Stimulated activated CD8-positive, alpha-beta memory T cell treated with anti-CD3 and anti-CD28 coated beads, Interleukin-12 subunit alpha, Interleukin-12 subunit beta, amount 100 ng/mL, for 1 hour (primary cell): ENCODE data around the gene FAF1.
A peak's percentile ranks its signal among the peaks of the same experiment; 100 is the strongest.
"Not testable (repeated sequence)": the region's sequence is repeated elsewhere in the genome, so short reads cannot be mapped to it uniquely, and the experiment has no call there.

ENCODE experiments used
- DNase-seq: peaks from one replicate; pipeline ENCODE4 v3.0.0-alpha.2; 2020; ENCODE audit warnings: low read depth

FAF1 gene

DNA sequence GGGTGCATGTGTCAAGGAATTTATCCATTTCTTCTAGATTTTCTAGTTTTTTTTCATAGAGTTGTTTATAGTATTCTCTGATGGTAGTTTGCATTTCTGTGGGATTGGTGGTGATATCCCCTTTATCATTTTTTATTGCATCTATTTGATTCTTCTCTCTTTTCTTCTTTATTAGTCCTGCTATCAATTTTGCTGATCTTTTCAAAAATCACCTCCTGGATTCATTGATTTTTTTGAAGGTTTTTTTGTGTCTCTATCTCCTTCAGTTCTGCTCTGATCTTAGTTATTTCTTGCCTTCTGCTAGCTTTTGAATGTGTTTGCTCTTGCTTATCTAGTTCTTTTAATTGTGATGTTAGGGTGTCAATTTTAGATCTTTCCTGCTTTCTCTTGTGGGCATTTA is 52.5 kb downstream of the FAF1 start:
- DNase-seq, result not testable (repeated sequence)

DNA sequence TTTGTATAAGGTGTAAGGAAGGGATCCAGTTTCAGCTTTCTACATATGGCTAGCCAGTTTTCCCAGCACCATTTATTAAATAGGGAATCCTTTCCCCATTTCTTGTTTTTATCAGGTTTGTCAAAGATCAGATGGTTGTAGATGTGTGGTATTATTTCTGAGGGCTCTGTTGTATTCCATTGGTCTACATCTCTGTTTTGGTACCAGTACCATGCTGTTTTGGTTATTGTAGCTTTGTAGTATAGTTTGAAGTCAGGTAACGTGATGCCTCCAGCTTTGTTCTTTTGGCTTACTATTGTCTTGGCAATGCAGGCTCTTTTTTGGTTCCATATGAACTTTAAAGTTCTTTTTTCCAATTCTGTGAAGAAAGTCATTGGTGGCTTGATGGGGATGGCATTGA is 54.0 kb downstream of the FAF1 start:
- not testable (repeated sequence) for DNase-seq

DNA sequence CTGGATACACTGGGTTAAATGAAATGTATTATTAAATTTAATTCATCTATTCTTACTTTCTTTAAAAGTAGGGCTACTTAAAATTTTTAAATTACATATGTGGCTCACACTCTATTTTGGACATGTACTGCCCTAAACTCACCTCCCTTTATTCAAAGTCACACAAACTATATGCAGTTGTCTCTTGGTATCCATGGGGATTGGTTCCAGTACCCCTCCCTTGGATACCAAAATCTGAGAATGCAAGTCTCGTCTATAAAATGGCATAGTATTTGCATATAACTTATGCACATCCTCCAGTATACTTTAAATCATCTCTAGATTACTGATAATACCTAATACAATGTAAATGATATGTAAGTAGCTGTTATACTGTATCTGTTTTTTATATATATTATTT is 57.6 kb downstream of the FAF1 start:
- DNase-seq, result no peak

DNA sequence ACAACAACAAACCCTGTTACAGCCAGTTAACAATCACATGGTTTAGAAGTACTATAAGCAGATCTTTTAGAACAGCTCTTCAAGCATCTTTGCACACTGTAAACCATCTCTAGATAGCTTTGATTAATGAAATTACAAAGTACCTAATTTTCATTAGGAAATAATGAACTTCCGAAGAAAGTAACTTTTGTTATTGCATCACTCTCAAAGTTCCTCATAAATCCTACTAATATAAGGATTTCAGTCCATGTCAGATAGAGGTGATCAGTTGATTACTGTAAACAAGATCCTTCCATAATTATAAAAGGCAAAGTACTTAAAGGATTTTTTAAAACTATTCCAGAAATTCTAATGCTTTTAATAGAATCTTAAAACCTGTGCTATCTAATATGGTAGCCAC is 58.2 kb downstream of the FAF1 start:
- no peak for DNase-seq

DNA sequence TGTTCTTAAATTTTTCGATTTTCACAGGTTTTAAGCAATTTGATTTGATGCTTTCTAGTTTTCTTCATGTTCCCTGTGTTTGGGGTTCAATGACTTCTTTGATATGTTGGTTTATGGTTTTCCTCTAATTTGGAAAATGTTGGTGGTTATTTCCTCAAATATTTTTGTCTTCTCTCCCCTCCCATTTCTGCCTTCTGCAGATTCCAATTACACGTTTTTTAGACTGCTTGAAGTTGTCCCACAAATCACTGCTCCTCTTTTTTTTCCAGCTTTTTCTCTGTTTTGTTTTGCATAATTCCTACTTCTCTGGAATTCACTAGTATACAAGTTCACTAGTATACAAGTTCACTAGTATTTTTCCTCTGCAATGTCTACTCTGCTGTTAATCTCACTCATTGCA is 61.3 kb downstream of the FAF1 start:
- DNase-seq, result no peak

DNA sequence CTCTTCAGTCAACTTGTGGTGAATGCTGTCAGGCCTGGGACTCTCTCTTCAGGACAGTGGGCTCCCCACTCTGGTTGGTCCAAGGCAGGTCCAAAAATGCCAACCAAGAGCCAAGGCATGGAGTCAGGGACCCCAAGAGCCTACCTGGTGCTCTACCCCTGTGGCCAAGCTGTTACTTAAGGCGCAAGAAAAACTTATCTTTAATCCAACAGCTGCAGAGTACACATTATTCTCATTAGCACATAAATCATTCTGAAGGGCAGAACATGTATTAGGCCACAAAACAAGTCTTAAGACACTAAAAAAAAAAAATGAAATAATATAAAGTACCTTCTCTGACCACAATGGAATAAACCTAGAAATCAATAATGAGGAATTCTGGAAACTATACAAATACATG is 65.7 kb downstream of the FAF1 start:
- no peak for DNase-seq

DNA sequence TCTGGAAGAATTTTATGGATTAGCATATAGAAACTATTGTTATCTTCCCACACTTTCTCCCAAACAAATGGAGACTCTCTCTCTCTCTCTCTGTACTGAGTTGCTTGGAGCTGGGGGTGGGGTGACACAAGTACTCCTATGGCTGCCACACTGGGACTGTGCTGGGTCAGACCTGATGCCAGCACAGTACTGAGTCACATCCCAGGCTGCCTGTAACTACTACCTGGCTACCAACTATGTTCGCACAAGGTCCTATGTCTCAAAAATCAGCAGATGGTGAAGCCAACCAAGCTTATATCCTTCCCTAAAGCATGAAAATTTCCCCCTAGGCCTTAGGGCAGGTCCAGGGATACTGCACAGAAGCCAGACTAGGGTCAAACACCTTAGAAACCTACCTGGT is 66.6 kb downstream of the FAF1 start:
- no peak for DNase-seq

DNA sequence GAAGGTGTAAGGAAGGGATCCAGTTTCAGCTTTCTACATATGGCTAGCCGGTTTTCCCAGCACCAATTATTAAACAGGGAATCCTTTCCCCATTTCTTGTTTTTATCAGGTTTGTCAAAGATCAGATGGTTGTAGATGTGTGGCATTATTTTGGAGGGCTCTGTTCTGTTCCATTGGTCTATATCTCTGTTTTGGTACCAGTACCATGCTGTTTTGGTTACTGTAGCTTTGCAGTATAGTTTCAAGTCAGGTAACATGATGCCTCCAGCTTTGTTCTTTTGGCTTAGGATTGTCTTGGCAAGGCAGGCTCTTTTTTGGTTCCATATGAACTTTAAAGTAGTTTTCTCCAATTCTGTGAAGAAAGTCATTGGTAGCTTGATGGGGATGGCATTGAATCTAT is 72.5 kb downstream of the FAF1 start:
- DNase-seq, result not testable (repeated sequence)

DNA sequence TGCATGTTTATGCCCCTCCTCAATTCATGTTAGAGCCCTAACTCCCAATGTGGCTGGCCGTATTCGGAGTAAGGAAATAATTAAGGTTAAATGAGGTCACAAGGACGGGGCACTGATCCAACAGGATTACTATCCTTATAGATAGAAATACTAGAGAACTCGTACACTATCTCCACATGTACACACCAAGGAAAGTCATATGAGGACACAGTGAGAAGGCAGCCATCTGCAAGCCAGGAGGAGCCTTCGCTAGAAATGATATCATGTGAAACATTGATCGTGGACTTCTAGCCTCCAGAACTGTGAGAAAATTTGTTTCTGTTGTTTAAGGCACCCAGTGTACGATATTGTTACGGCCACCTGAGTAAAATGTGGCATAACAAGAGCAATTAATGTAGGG is 79.7 kb downstream of the FAF1 start:
- no peak for DNase-seq

DNA sequence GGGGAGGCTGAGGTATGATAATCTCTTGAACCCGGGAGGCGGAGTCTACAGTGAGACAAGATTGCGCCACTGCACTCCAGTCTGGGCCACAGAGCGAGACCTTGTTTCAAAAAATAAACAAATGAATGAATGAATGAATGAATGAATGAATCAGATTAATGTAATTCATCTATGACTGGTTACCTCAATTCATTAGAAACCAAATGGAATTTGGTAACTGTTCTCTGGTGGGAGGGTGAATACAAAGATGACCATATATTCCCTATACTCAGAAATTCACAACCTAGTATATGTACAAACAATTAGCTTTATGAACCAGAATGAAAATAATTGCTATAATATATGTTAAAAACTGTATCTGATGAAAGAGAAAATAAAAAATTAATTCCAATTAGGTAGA is 80.9 kb downstream of the FAF1 start:
- no peak for DNase-seq

DNA sequence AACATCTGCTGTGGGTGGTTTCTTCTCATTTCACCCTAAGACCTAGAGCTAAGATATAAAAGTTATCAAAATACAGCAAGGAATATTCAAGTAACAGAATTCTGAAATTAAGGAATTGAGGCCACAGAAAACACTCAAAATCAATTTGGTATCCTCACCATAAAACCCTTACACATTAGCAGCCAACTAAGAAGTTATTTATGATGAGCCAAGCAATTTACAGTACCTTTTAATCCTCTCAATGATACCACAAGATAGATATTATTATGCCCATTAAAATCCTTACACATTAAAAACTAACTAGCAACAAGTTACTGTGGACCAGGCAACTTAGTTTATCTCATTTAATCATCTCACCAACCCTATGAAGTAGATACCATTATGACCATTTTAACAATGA is 81.6 kb downstream of the FAF1 start:
- DNase-seq, result no peak

DNA sequence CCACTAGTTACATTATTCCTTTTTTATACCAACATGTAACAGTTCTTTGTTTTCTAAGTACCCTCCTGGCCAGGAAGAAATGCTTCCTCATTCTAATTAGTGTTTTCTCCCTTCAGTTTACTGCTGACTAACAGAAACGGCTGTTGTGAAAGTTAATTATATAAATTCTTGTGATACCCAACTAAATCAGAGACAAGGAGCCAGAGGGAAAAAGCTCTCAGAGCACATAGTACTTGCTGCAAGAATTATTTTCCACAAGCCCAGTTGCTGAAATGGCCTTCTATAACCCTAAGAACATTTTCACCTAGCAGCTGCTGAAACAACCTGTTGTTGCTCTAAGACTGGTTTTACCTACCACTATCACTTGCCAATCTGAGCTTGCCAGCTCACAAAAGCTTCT is 82.4 kb downstream of the FAF1 start:
- DNase-seq, result no peak

DNA sequence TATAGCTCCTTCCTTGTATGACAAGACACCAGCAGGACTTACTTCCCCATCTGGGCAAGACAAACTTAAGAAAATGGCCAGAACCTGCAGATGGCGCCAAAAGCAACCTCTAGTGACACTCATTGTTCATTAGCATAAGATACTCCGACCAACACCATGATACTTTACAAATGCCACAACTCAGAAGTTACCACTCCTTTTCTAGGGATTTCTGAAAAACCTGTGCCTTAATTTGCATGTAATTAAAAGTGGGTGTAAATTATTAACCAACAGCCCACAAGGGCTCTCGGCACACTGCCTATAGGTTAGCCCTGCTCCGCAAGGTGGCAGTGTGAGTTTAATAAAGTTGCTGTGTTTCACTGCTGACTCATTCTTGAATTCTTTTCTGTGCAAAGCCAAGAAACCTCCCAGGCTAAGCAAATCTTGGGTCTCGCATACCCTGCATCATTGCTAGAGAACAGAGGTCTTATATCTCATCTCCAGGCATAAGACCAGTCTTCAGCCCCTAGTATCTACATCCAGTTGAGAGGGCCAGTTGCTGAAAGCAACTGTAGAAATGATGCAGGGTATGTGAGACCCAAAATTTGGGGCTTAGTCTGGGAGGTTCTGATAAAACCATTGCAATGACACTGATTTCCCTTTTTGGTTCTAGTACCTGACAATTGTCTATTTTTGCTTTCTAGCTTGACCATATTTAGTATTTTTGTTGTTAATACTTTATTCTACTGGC is 86.4 kb downstream of the FAF1 start:
- DNase-seq, result peak; percentile 49

DNA sequence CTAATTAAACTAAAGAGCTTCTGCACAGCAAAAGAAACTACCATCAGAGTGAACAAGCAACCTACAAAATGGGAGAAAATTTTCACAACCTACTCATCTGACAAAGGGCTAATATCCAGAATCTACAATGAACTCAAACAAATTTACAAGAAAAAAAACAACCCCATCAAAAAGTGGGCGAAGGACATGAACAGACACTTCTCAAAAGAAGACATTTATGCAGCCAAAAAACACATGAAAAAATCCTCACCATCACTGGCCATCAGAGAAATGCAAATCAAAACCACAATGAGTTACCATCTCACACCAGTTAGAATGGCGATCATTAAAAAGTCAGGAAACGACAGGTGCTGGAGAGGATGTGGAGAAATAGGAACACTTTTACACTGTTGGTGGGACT is 95.2 kb downstream of the FAF1 start:
- not testable (repeated sequence) for DNase-seq

DNA sequence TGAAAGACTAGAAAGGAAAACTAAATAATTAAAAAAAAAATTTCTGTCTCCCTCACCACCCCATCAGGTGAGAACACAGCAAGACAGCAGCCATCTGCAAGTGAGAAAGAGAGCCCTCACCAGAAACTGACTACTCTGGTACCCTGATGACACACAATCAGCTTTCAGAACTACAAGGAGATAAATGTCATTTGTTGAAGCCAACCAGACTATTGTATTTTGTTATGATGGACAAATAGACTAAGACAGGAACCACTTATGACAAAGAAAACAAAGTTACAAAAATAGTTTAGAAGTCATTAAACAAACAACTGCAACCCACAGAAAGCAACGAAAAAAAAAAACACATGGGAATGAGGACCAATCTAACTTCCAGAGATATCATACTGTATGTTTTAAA is 98.3 kb downstream of the FAF1 start:
- no peak for DNase-seq

DNA sequence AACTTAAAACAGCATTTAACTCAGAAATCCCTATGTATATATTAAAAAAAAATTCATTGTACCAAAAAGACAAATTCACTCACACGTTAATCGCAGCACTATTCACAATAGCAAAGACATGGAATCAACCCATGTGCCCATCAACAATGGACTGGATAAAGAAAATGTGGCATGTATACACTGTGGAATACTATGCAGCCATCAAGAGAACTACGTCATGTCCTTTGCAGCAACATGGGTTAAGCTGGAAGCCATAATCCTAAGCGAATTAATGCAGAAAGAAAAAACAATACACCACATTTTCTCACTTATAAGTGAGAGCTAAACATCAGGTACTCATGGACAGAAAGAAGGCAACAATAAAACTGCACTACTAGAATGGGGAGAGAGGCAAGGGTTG is 99.4 kb downstream of the FAF1 start:
- no peak for DNase-seq

DNA sequence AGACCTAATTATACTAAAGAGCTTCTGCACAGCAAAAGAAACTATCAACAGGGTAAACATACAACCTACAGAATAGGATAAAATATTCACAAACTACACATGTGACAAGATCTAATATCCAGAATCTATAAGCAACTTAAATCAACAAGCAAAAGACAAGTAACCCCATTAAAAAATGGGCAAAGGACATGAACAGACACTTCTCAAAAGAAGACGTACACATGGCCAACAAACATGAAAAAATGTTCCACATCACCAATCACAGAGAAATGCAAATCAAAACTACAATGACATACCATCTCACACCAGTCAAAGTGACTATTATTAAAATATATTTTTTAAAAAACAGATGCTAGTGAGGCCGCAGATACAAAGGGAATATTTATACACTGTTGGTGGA is 99.8 kb downstream of the FAF1 start:
- no peak for DNase-seq

DNA sequence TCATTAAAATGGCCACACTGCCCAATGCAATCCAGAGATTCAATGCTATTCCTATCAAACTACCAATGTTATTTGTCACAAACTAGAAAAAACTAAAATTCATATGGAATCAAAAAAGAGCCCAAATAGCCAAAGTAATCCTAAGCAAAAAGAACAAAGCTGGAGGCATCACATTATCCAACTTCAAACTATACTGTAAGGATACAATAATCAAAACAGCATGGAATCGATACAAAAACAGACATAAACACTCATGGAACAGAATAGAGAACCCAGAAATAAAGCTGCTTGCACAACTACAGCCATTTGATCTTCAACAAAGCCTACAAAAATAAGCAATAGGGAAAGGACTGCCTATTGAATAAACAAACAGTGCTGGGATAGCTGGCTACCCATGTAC is 100.4 kb downstream of the FAF1 start:
- no peak for DNase-seq

DNA sequence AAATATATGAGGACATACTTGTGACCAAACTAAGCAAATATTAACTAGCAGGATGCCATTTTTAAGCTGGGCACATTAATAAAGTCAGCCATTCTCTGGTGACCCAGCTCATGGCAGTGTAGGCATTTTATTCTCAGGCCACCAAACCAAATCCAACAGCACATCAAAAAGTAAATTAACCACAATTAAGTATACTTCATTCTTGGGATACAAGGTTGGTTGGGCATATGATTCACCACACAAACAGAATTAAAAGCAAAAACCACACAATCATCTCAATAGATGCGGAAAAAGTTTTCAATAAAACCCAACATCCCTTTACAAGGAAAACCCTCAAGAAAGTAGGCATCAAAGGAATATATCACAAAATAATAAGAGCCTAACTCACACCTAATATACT is 101.3 kb downstream of the FAF1 start:
- no peak for DNase-seq

DNA sequence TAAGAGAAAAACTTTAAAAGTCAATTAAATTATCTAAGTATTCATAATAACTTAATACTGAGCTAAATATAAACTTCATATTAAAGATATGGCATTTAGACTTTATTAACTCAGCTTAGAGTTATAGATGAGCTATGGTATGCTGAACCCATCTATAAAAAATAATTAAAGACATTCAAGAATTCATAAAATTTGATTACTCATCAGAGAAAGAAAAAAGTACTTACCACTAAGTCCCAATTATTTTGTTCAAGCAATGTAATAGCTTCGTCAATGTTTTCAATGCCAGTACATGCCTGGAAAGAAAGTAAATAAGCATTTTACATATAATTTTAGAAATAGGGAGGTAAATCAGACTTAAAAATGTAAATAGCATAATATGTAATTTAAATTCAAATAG is 102.4 kb downstream of the FAF1 start:
- DNase-seq, result no peak

DNA sequence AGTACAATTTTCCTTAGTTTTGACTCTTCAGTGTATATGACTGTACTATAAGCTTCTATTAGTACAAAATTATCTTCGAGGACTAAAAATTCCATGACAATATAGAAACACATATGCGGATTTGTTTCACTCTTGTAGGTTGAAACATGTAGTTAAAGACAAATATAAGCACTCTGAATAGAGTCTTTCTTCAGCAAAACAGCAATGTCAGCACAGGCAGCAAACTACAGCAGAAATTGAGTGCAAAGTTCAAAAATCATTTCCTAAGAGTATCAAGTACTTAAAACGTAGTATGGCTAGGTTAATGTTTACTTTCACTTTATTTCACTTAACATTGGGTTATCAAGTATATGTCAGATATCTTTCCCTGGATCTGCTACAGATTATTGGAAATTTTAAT is 106.7 kb downstream of the FAF1 start:
- no peak for DNase-seq

DNA sequence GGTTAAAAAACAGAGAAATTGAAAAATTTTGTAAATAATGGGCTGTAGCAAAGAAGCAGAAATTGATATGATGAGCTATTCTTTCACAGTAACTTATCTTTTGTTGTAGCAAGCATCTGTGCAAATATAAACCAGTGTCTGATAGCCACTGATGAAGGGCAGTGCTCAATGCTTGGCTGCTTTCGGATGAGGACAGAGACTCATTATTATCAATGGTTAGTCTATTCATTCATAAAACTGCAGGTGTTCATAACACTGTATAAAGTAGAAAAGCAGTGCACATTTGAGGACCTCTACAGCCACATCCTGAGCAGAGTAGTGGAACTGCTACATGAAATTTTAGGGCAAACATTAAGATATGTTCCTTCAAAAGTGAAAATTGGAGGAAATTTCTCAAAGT is 107.2 kb downstream of the FAF1 start:
- no peak for DNase-seq

DNA sequence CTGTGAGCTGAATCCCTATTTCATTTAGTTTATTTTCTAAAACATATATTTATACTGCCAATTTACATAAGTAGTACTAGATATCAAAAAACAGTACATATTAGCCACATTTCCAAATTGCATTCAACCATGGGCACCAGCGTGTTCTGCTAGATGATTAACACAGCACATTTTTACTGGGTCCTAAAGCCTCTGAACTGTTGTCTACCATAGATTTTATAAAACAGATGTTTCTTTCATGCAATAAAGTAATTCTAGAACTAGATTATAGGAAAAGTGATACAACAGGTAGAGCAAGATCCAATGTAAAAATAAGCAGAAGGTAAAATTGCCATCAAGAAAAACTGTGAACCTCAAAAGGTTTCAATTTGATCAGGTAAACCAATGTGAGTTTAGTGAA is 108.6 kb downstream of the FAF1 start:
- no peak for DNase-seq

DNA sequence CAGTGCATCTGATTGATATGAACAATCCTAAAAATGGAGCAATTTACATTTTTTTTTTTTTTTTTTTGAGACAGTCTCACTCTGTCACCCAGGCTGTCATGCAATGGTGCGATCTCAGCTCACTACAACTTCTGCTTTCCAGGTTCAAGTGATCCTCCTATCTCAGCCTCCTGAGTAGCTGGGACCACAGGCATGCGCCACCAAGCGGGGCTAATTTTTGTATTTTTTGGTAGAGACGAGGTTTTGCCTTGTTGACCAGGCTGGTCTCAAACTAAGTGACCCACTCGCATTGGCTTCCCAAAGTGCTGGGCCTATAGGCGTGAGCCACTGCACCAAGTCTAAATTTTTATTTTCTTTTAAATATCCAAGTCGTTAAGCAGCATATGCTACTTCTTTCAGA is 109.0 kb downstream of the FAF1 start:
- no peak for DNase-seq

DNA sequence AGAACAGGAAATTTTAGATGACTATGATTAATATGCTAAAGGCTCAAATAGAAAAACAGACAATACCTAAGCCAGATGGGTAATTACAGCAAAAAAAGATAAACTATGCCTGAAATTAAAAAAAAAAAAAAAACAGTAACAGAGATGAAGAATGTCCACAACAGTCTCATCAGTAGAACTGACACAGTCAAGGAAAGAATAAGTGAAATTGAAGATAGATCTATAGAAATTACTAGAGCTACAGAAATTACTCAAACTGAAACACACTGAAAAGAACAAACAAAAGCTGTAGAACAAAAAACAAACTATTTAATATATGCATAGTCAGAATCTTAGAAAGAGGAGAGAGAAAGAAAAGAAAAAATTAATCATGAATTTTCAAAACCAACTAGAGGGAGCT is 112.8 kb downstream of the FAF1 start:
- no peak for DNase-seq
